ENCODE data around the gene CBR4. TPM values are rescaled to one million over a fixed set of nuclear protein-coding genes. Genes with fewer than 3 reads are reported as not detected.
"Not testable (repeated sequence)": the region's sequence is repeated elsewhere in the genome, so short reads cannot be mapped to it uniquely, and the experiment has no call there.

Gene CBR4
- total RNA-seq, 8 experiments from 2014 or later = 21.6 to 64.6 (median 30.4) TPM

GRCh38 chr4:168978001-168978700 lies 31.9 kb downstream of the CBR4 start:
- in situ Hi-C loops (cut with MboI; ENCODE audit: low pct_unique_long_range_greater_than_20kb in 2 of 9, low sequenced_read_pairs in 9 of 9, unreplicated experiment in 9 of 9) = no loop called here
- Histone ChIP-seq H3K4me1 (replicated peaks in 1 of 2) (no peaks in the 10 kb centered on the region), H3K4me3 (no peak overlapping the region), H3K27ac (no peak overlapping the region)
- no peak for ATAC-seq (replicated peaks in 6 of 8)
- 80 to 100% (median 100%) methylated on average over 1 of the region's 1 CpG; no CpG with 5 or more reads in 7 of the 10 experiments for WGBS, 10 experiments

DNA sequence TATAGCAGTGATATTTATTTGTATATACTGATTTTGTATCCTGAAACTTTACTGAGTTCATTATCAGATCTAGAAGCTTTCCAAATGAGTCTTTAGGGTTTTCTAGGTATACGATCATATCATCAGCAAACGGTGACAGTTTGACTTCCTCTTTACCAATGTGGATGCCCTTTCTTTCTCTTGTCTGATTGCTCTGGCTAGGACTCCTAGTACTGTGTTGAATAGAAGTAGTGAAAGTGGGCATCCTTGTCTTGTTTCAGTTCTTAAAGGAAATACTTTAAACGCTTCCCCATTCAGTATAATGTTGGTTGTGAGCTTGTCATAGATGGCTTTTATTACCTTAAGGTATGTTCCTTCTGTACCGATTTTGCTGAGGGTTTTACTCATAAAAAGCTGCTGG lies 37.5 kb downstream of the CBR4 start:
- Histone ChIP-seq H3K4me1 (replicated peaks in 1 of 2) (no peaks in the 10 kb centered on the region), H3K27ac (no peak overlapping the region), H3K4me3 (no peak overlapping the region)
- in situ Hi-C loops (cut with MboI; ENCODE audit: low pct_unique_long_range_greater_than_20kb in 2 of 9, low sequenced_read_pairs in 9 of 9, unreplicated experiment in 9 of 9) = no loop called here
- ATAC-seq (replicated peaks in 6 of 8) = no peak
- 92 to 100% (median 97%) methylated on average over 1 to 4 of the region's 4 CpGs for WGBS, 10 experiments

DNA sequence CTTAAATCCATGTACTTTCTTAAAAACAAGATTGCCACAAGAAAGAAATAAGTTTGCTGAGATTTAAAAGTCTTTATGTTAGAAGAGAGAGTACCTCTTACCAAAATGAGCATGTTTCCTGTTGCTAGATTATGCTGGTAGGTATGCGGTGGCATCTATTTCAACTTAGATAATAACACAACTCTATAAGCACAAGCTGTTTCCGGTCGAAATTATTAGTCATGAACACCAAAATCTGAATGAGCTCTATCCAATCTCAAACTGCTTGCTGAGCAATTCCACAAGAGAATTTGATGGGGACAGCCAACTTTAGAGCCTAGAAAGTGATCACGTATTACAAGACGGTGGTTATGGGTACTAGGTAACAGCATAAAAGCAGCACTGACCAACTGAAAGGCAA lies 49.3 kb downstream of the CBR4 start:
- ATAC-seq (replicated peaks in 6 of 8) = no peak
- H3K27ac ChIP-seq = no peak overlapping the region
- 87 to 100% (median 100%) methylated on average over 1 to 5 of the region's 5 CpGs; no CpG with 5 or more reads in 1 of the 10 experiments for WGBS, 10 experiments
- in situ Hi-C loops (cut with MboI; ENCODE audit: low pct_unique_long_range_greater_than_20kb in 2 of 9, low sequenced_read_pairs in 9 of 9, unreplicated experiment in 9 of 9) = no loop called here
- no peak overlapping the region for H3K4me3 ChIP-seq
- H3K4me1 ChIP-seq (replicated peaks in 1 of 2) = no peaks in the 10 kb centered on the region

- Histone ChIP-seq H3K27ac (no peak overlapping the region), H3K4me3 (no peak overlapping the region), H3K4me1 (replicated peaks in 1 of 2) (no peaks in the 10 kb centered on the region)
- WGBS, 10 experiments = 82 to 100% (median 92%) methylated on average over 1 to 2 of the region's 2 CpGs; no CpG with 5 or more reads in 3 of the 10 experiments
- in situ Hi-C loops (cut with MboI; ENCODE audit: low pct_unique_long_range_greater_than_20kb in 2 of 9, low sequenced_read_pairs in 9 of 9, unreplicated experiment in 9 of 9) = no loop called here
- ATAC-seq (replicated peaks in 6 of 8) = no peak
Observed at GRCh38 chr4:168955674-168956073, 54.4 kb downstream of the CBR4 start.

DNA sequence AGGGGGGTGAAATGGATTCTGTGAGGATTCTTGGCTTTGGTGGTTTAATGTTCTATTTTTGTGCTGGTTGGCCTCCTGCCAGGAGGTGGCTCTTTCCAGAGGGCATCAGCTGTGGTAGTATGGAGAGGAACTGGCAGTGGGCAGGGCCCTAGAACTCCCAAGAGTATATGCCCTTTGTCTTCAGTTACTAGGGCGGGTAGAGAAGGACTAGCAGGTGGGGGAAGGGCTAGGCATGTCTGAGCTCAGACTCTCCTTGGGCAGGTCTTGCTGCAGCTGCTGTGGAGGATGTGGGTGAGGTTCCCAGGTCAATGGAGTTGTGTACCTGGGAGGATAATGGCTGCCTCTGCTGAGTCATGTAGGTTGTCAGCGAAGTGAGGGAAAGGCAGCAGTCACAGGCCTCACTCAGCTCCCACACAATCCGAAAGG lies 57.2 kb downstream of the CBR4 start:
- H3K4me1 ChIP-seq (replicated peaks in 1 of 2); in situ Hi-C loops (cut with MboI; ENCODE audit: low pct_unique_long_range_greater_than_20kb in 2 of 9, low sequenced_read_pairs in 9 of 9, unreplicated experiment in 9 of 9); H3K27ac ChIP-seq; ATAC-seq (replicated peaks in 6 of 8); H3K4me3 ChIP-seq: not testable (repeated sequence)
- WGBS, 10 experiments = 80 to 100% (median 83%) methylated on average over 1 to 2 of the region's 3 CpGs; no CpG with 5 or more reads in 7 of the 10 experiments

- H3K27ac ChIP-seq = no peak overlapping the region
- in situ Hi-C loops (cut with MboI; ENCODE audit: low pct_unique_long_range_greater_than_20kb in 2 of 9, low sequenced_read_pairs in 9 of 9, unreplicated experiment in 9 of 9) = loop anchor here in 2 of 9 experiments (25.0 kb wide), 1 partner anchor 542 kb away; no protein-coding TSS in a partner anchor
- no peak overlapping the region for H3K4me3 ChIP-seq
- WGBS, 10 experiments = 49 to 100% (median 100%) methylated on average over 1 to 2 of the region's 2 CpGs; no CpG with 5 or more reads in 1 of the 10 experiments
- no peaks in the 10 kb centered on the region for H3K4me1 ChIP-seq (replicated peaks in 1 of 2)
- no peak for ATAC-seq (replicated peaks in 6 of 8)
Observed at GRCh38 chr4:168945291-168945690, 64.8 kb downstream of the CBR4 start.

DNA sequence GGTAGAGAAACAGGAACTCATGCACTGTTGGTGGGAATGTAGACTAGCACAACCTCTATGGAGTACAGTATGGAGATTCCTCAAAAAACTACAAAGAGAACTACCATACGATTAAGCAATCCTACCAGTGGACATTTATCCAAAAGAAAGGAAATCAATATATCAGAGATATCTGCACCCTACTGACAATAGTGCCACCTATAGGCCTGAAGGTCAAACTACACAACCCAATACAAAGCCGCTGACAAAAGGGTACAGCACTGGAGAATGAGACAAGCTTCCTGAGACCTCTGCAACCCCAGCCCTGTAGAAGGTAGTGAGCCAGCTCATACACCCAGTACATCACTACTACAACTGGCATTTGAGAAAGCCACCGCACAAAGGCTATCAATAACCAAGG lies 67.1 kb downstream of the CBR4 start:
- Histone ChIP-seq H3K4me1 (replicated peaks in 1 of 2) (no peaks in the 10 kb centered on the region), H3K4me3 (no peak overlapping the region), H3K27ac (no peak overlapping the region)
- WGBS, 10 experiments = 60 to 100% (median 92%) methylated on average over 1 to 3 of the region's 3 CpGs; no CpG with 5 or more reads in 2 of the 10 experiments
- ATAC-seq (replicated peaks in 6 of 8) = no peak
- in situ Hi-C loops (cut with MboI; ENCODE audit: low pct_unique_long_range_greater_than_20kb in 2 of 9, low sequenced_read_pairs in 9 of 9, unreplicated experiment in 9 of 9) = loop anchor here in 2 of 9 experiments (25.0 kb wide), 1 partner anchor 544 kb away; no protein-coding TSS in a partner anchor
